HCT116 (cell line): ENCODE results near the gene RNF141. TPM values are rescaled to one million over a fixed set of nuclear protein-coding genes. Genes with fewer than 3 reads are reported as not detected.

Experiments used
- ATAC-seq: fragments of 200-7000 bp; cut with Tn5 transposase; 2 replicates; pipeline ENCODE4 v1.9.1; 2020; ENCODE audit warnings: mild to moderate bottlenecking, moderate library complexity
- BruUV-seq: library from RNA; stranded (reverse); fragments of 400-500 nt; replicated peaks from 2 replicates; lab custom pipeline; 2021; lab: Mats Ljungman, UMichigan
- CTCF ChIA-PET: fragments of 300-600 bp; sonication (Branson Sonifier 250); formaldehyde crosslinking; loops from one replicate; lab custom pipeline; 2021; ENCODE audit warnings: antibody characterized with exemption; lab: Charles Lee
- POLR2A ChIA-PET: fragments of 300-600, 350-600 bp; sonication (Branson Sonifier 250); formaldehyde crosslinking; loops from one replicate; lab custom pipeline; 2021; ENCODE audit warnings: antibody characterized with exemption; lab: Charles Lee
- RAD21 ChIA-PET, 2 experiments: fragments of 300-600 bp; sonication (Branson Sonifier 250); formaldehyde crosslinking; loops; one replicate each; lab custom pipeline; 2023; ENCODE audit warnings: low total read pairs in 2 of 2; ENCODE audit not compliant: uncharacterized antibody in 2 of 2, unreplicated experiment in 2 of 2, low non-redundant PET in 1 of 2; lab: Charles Lee
- DNase-seq: peaks from one replicate; pipeline ENCODE4 v3.0.0-alpha.2; 2010; ENCODE audit warnings: low read depth, low spot score
- H2AFZ ChIP-seq: fragments of 200-600 bp; shearing (Covaris generic), sonication (generic); 2 replicates; pipeline ENCODE4 v1.6.1; 2017; ENCODE audit warnings: low read depth, mixed run types, mixed read lengths, antibody characterized with exemption, low read length; ENCODE audit not compliant: poor library complexity, severe bottlenecking
- H3K27ac ChIP-seq: 2 replicates; pipeline ENCODE4 v1.5.1; 2012; ENCODE audit warnings: low read depth, low read length
- H3K27me3 ChIP-seq: fragments of 200-600 bp; sonication (generic); 2 replicates; pipeline ENCODE4 v1.6.1; 2016; ENCODE audit warnings: mixed run types, low read length, mixed read lengths; ENCODE audit not compliant: insufficient read depth
- H3K36me3 ChIP-seq, 2 experiments: fragments of 200-500 bp in 1 of 2; fragments of 200-600 bp in 1 of 2; sonication (Bioruptor generic) in 1 of 2; sonication (generic) in 1 of 2; 2 replicates each; pipeline versions ENCODE4 v1.5.1 to v1.6.1; 2014 to 2016; ENCODE audit warnings: low read length in 2 of 2, inconsistent platforms in 1 of 2, mixed read lengths in 1 of 2, mixed run types in 1 of 2; ENCODE audit not compliant: insufficient read depth in 2 of 2, control insufficient read depth in 1 of 2
- H3K4me1 ChIP-seq, 2 experiments: fragments of 200-600 bp in 1 of 2; sonication (generic) in 1 of 2; 2 replicates each; pipeline versions ENCODE4 v1.5.1 to v1.6.1; 2012 to 2017; ENCODE audit warnings: low read length in 2 of 2, inconsistent platforms in 1 of 2, mild to moderate bottlenecking in 1 of 2, mixed read lengths in 1 of 2, mixed run types in 1 of 2, moderate library complexity in 1 of 2; ENCODE audit not compliant: insufficient read depth in 2 of 2, control insufficient read depth in 1 of 2
- H3K4me2 ChIP-seq: fragments of 200-600 bp; sonication (generic); 2 replicates; pipeline ENCODE4 v1.6.1; 2017; ENCODE audit warnings: mixed run types, low read length, mixed read lengths
- H3K4me3 ChIP-seq, 2 experiments: fragments of 200-600 bp in 1 of 2; sonication (generic) in 1 of 2; replicated peaks in 1 of 2; 2 replicates each; pipeline ENCODE4 v1.5.1; 2011 to 2016; ENCODE audit warnings: low read length in 2 of 2, control low read depth in 1 of 2, low read depth in 1 of 2, mild to moderate bottlenecking in 1 of 2, mixed read lengths in 1 of 2, mixed run types in 1 of 2
- H3K79me2 ChIP-seq: fragments of 200-600 bp; sonication (generic); 2 replicates; pipeline ENCODE4 v1.6.1; 2017; ENCODE audit warnings: mild to moderate bottlenecking, mixed run types, low read length, moderate library complexity, mixed read lengths; ENCODE audit not compliant: insufficient read depth
- H3K9ac ChIP-seq: fragments of 200-600 bp; sonication (generic); 2 replicates; pipeline ENCODE4 v1.6.1; 2016; ENCODE audit warnings: low read length, mixed read lengths
- H3K9me2 ChIP-seq: fragments of 200-600 bp; sonication (generic), shearing (Covaris generic); 2 replicates; pipeline ENCODE4 v1.6.1; 2017; ENCODE audit warnings: mixed run types, mild to moderate bottlenecking, moderate library complexity; ENCODE audit not compliant: insufficient read depth
- H3K9me3 ChIP-seq, 2 experiments: fragments of 200-500 bp in 1 of 2; fragments of 200-600 bp in 1 of 2; sonication (Bioruptor generic) in 1 of 2; sonication (generic) in 1 of 2; 2 replicates each; pipeline ENCODE4 v1.6.1; 2014 to 2017; ENCODE audit warnings: low read length in 2 of 2, mixed read lengths in 2 of 2, inconsistent platforms in 1 of 2, low read depth in 1 of 2, mild to moderate bottlenecking in 1 of 2, mixed run types in 1 of 2, moderate library complexity in 1 of 2; ENCODE audit not compliant: control insufficient read depth in 1 of 2, insufficient read depth in 1 of 2
- H4K20me1 ChIP-seq: fragments of 200-600 bp; sonication (generic), shearing (Covaris generic); 2 replicates; pipeline ENCODE4 v1.6.1; 2017; ENCODE audit warnings: mixed run types, mild to moderate bottlenecking, moderate library complexity; ENCODE audit not compliant: insufficient read depth
- CBX3 ChIP-seq: IDR thresholded peaks from 2 replicates; pipeline ENCODE4 v1.6.1; 2012; ENCODE audit warnings: low read depth
- ELF1 ChIP-seq: IDR thresholded peaks from 2 replicates; pipeline ENCODE4 v1.6.1; 2012; ENCODE audit warnings: low read depth, borderline replicate concordance
- EZH2 ChIP-seq: fragments of 200-600 bp; sonication (generic); IDR thresholded peaks from 2 replicates; pipeline ENCODE4 v1.6.1; 2017; ENCODE audit warnings: antibody characterized with exemption, mixed run types
- EZH2phosphoT487 ChIP-seq: fragments of 200-600 bp; IDR thresholded peaks from 2 replicates; pipeline ENCODE4 v1.6.1; 2018; ENCODE audit warnings: antibody characterized with exemption, borderline replicate concordance
- JUND ChIP-seq: IDR thresholded peaks from 2 replicates; pipeline ENCODE4 v1.6.1; 2012
- POLR2A ChIP-seq: IDR thresholded peaks from 2 replicates; pipeline ENCODE4 v1.7.0; 2011; ENCODE audit warnings: borderline replicate concordance; ENCODE audit not compliant: insufficient read depth, insufficient read length; ENCODE audit errors: extremely low read depth
- POLR2AphosphoS5 ChIP-seq: IDR thresholded peaks from 2 replicates; pipeline ENCODE4 v1.6.1; 2011; ENCODE audit warnings: mild to moderate bottlenecking, low read depth, low read length, moderate library complexity
- RAD21 ChIP-seq: IDR thresholded peaks from 2 replicates; pipeline ENCODE4 v1.6.1; 2012; ENCODE audit warnings: low read depth, mild to moderate bottlenecking
- REST ChIP-seq: IDR thresholded peaks from 2 replicates; pipeline ENCODE4 v1.6.1; 2012; ENCODE audit warnings: low read depth
- YY1 ChIP-seq: IDR thresholded peaks from 2 replicates; pipeline ENCODE4 v1.6.1; 2011; ENCODE audit warnings: low read length, low read depth, moderate library complexity, mild to moderate bottlenecking; ENCODE audit not compliant: insufficient replicate concordance; ENCODE audit errors: extremely low read depth
- ZNF274 ChIP-seq: fragments of 200-500 bp; sonication (Bioruptor generic); IDR thresholded peaks from 2 replicates; pipeline ENCODE4 v1.6.1; 2014; ENCODE audit warnings: mild to moderate bottlenecking, low read depth, low read length, inconsistent platforms
- intact Hi-C: fragments of 100-400 bp; cut with micrococcal nuclease; formaldehyde crosslinking; loops from 2 replicates; pipeline ENCODE4 v1.10.0; 2022
- total RNA-seq: library from RNA; stranded (reverse); gene quantifications from one replicate; pipeline ENCODE4 v1.2.1, GENCODE V29; 2021; ENCODE audit not compliant: unreplicated experiment

Gene RNF141
- total RNA-seq, 1 experiment from 2014 or later: 133 TPM

GRCh38 chr11:10575346-10576034, 34.5 kb upstream of the RNF141 start:
- RAD21 ChIA-PET: interaction anchor here in 1 of 2 experiments (0.5 kb wide), 1 partner anchor 38 kb away, joined by 4 read pairs; no protein-coding TSS in a partner anchor
- Histone ChIP-seq H3K9me3 (no peaks in the 10 kb centered on the region), H3K9ac (no peak overlapping the region), H3K27ac (no peak overlapping the region), H3K4me2 (no peak overlapping the region), H3K9me2 (no peaks in the 10 kb centered on the region), H2AFZ (no peak overlapping the region), H3K4me1 (peaks cover 0 to 9% of the 10 kb centered on the region in 2 experiments; a peak in 1 of 4 replicates), H3K4me3 (no peak overlapping the region), H4K20me1 (no peaks in the 10 kb centered on the region), H3K27me3 (no peaks in the 10 kb centered on the region), H3K36me3 (no peaks in the 10 kb centered on the region), H3K79me2 (no peaks in the 10 kb centered on the region)
- CTCF ChIA-PET: no interaction called here
- TF ChIP-seq JUND (no peak), EZH2 (no peak), POLR2AphosphoS5 (no peak), RAD21 (no peak), REST (no peak), EZH2phosphoT487 (no peak), YY1 (no peak), ELF1 (no peak), ZNF274 (no peak), POLR2A (no peak), CBX3 (no peak)
- BruUV-seq: no TSS peak
- ATAC-seq (no peak), DNase-seq (no peak)
- POLR2A ChIA-PET: no interaction called here
- intact Hi-C loops: no loop called here
